SKM-1 (cell line): ENCODE data around the gene BCAS1.

Experiments used
- DNase-seq: peaks from one replicate; lab custom pipeline; 2025; ENCODE audit not compliant: unreplicated experiment; lab: John Stamatoyannopoulos, UW

Gene BCAS1

DNA sequence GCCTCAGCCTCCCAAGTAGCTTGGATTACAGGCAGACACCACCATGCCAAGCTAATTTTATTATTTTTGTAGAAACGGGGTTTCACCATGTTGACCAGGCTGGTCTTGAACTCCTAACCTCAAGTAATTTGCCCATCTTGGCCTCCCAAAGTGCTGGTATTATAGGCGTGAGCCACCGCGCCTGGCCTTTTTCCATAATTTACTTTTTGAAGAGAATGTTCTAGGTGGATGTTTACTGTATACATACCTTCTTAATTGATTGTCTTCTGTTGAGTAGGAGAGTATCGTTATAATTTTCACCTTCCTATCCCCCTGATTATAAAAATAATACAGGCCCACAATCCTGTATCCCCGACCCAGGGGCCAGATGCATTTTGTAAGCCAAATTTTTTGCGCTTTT is 174.4 kb downstream of the BCAS1 start:
- DNase-seq, result no peak

DNA sequence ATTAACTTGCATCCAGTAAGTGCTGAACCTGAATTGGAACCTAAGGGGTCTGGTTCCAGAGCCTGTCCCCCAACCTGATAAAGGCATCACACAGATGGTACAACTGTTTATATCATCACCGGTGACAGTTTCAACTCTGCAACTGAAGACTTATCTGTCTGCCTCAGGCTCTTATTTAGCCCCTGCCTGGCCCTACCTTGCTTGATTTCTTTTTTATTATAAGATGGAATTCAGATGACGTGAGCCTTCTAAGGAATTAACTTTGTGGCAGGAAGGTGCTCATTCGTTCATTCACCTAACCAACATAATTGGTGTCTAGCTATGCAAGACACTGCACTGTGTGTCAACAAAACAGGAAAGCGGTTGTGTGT is 175.0 kb downstream of the BCAS1 start:
- DNase-seq, result no peak

- DNase-seq, result no peak
Observed at GRCh38 chr20:53894707-53895384, 175.5 kb downstream of the BCAS1 start.
